Hepatocyte (in vitro differentiated cells): Measurements from ENCODE around the gene USP33.

Source experiments
- EZH2 ChIP-seq: fragments of 200-600 bp; sonication (generic); IDR thresholded peaks from 2 replicates; pipeline ENCODE4 v1.6.1; 2016; ENCODE audit warnings: antibody characterized with exemption, mild to moderate bottlenecking, borderline replicate concordance
- EZH2phosphoT487 ChIP-seq: fragments of 200-600 bp; sonication (generic); IDR thresholded peaks from one replicate; pipeline ENCODE4 v1.6.1; 2018; ENCODE audit warnings: antibody characterized with exemption, mild to moderate bottlenecking, low read depth, moderate library complexity; ENCODE audit not compliant: unreplicated experiment, severe bottlenecking
- TF ChIP-seq, protein P1 (sequence below): fragments of 200-600 bp; sonication (generic); IDR thresholded peaks from 2 replicates; pipeline ENCODE4 v1.5.1; 2016; ENCODE audit warnings: antibody characterized with exemption, mild to moderate bottlenecking; ENCODE audit not compliant: poor library complexity

DNA sequence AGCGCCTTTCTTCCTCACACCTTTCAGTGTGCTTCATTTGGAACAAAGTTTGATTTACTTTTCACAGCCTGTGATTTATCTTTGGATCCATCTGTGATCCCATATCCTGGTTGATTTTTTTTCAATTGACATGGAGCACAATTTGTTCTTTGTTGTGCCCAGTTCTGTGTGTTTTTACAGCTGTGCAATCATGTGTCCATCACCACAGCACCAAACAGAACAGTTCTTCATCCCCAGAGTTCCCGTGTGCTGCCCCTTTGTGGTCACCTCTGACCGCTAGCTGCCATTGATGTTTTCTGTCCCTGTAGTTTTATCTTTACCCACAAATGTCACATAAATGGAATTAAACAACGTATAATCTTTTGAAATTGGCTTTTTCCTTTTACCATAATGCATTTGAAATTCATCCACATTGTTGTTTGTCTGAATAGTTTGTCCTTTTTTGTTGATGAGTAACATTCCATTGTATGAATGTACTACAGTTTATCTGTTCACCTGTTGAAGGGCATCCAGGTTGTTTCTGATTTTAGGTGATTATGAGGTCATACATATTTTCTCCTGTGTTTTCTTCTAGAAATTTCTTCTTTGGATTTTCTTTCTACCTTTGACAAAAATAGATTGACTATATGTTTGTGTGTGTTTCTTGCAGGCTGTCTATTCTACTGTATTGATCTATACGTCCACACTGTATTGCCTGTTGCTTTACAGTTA, 37.2 kb upstream of the USP33 start:
- TF ChIP-seq EZH2 (no peak), EZH2phosphoT487 (no peak)
- TF ChIP-seq, protein P1, sequence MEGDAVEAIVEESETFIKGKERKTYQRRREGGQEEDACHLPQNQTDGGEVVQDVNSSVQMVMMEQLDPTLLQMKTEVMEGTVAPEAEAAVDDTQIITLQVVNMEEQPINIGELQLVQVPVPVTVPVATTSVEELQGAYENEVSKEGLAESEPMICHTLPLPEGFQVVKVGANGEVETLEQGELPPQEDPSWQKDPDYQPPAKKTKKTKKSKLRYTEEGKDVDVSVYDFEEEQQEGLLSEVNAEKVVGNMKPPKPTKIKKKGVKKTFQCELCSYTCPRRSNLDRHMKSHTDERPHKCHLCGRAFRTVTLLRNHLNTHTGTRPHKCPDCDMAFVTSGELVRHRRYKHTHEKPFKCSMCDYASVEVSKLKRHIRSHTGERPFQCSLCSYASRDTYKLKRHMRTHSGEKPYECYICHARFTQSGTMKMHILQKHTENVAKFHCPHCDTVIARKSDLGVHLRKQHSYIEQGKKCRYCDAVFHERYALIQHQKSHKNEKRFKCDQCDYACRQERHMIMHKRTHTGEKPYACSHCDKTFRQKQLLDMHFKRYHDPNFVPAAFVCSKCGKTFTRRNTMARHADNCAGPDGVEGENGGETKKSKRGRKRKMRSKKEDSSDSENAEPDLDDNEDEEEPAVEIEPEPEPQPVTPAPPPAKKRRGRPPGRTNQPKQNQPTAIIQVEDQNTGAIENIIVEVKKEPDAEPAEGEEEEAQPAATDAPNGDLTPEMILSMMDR = no peak
